Neural progenitor cell (in vitro differentiated cells): ENCODE data around the gene KIAA0825. TPM values are rescaled to one million over a fixed set of nuclear protein-coding genes. Genes with fewer than 3 reads are reported as not detected.

Experiments
- DNase-seq: peaks from one replicate; pipeline ENCODE4 v3.0.0-alpha.2; 2016; ENCODE audit warnings: low spot score
- H2AFZ ChIP-seq: fragments of 200-600 bp; sonication (generic); replicated peaks from 2 replicates; pipeline ENCODE4 v1.6.1; 2016; ENCODE audit warnings: antibody characterized with exemption
- H3F3A ChIP-seq: fragments of 200-600 bp; sonication (generic); 2 replicates; pipeline ENCODE4 v1.6.1; 2016; ENCODE audit warnings: antibody characterized with exemption, low read depth
- H3K27ac ChIP-seq: fragments of 200-600 bp; sonication (generic); 2 replicates; pipeline ENCODE4 v1.5.1; 2016; ENCODE audit warnings: mild to moderate bottlenecking
- H3K27me3 ChIP-seq: fragments of 200-600 bp; sonication (generic); 2 replicates; pipeline ENCODE4 v1.6.1; 2016; ENCODE audit warnings: mild to moderate bottlenecking, moderate library complexity
- H3K36me3 ChIP-seq: fragments of 200-600 bp; sonication (generic); 2 replicates; pipeline ENCODE4 v1.5.1; 2016
- H3K4me1 ChIP-seq: fragments of 200-600 bp; sonication (generic); 2 replicates; pipeline ENCODE4 v1.6.1; 2016; ENCODE audit warnings: mixed run types
- H3K4me2 ChIP-seq: fragments of 200-600 bp; sonication (generic); 2 replicates; pipeline ENCODE4 v1.6.1; 2016
- H3K4me3 ChIP-seq: fragments of 200-600 bp; sonication (generic); 2 replicates; pipeline ENCODE4 v1.5.1; 2016
- H3K79me2 ChIP-seq: fragments of 200-600 bp; sonication (generic); 2 replicates; pipeline ENCODE4 v1.6.1; 2016; ENCODE audit warnings: low read depth
- H3K9ac ChIP-seq: fragments of 200-600 bp; sonication (generic); 2 replicates; pipeline ENCODE4 v1.6.1; 2016
- H3K9me3 ChIP-seq: fragments of 200-600 bp; sonication (generic); 2 replicates; pipeline ENCODE4 v1.5.1; 2016; ENCODE audit warnings: low read depth
- H4K20me1 ChIP-seq: fragments of 200-600 bp; sonication (generic); 2 replicates; pipeline ENCODE4 v1.6.1; 2016; ENCODE audit warnings: low read depth
- H3K27ac Mint-ChIP-seq: 3 replicates; pipeline ENCODE4 v1.8.0; 2021; ENCODE audit warnings: mixed read lengths
- H3K27me3 Mint-ChIP-seq: 2 replicates; pipeline ENCODE4 v1.8.0; 2022; ENCODE audit warnings: low read depth, mild to moderate bottlenecking, inconsistent platforms, moderate library complexity, mixed read lengths; ENCODE audit not compliant: insufficient read depth
- H3K36me3 Mint-ChIP-seq: 3 replicates; pipeline ENCODE4 v1.8.0; 2021; ENCODE audit warnings: mixed read lengths
- H3K4me1 Mint-ChIP-seq: 3 replicates; pipeline ENCODE4 v1.8.0; 2021; ENCODE audit warnings: mixed read lengths
- H3K4me3 Mint-ChIP-seq: 3 replicates; pipeline ENCODE4 v1.8.0; 2021; ENCODE audit warnings: mild to moderate bottlenecking, moderate library complexity, mixed read lengths
- H3K9me3 Mint-ChIP-seq: 3 replicates; pipeline ENCODE4 v1.8.0; 2020; ENCODE audit warnings: mixed read lengths
- EZH2 ChIP-seq: fragments of 200-600 bp; sonication (generic); IDR thresholded peaks from 2 replicates; pipeline ENCODE4 v1.6.1; 2017; ENCODE audit warnings: antibody characterized with exemption, mild to moderate bottlenecking, moderate library complexity
- EZH2phosphoT487 ChIP-seq: fragments of 200-600 bp; sonication (generic); IDR thresholded peaks from 2 replicates; pipeline ENCODE4 v1.6.1; 2017; ENCODE audit warnings: antibody characterized with exemption
- total RNA-seq: library from RNA; depleted of rRNA; stranded (reverse); fragments of >200 nt; gene quantifications from 2 replicates; pipeline ENCODE4 v1.2.3, GENCODE V29; 2015; ENCODE audit warnings: low replicate concordance
- TF ChIP-seq, protein P1 (sequence below): fragments of 200-600 bp; sonication (generic); IDR thresholded peaks from 2 replicates; pipeline ENCODE4 v1.5.1; 2017; ENCODE audit warnings: antibody characterized with exemption, mild to moderate bottlenecking

Gene KIAA0825
- total RNA-seq, 1 donor from 2014 or later, result 3.7 TPM

DNA sequence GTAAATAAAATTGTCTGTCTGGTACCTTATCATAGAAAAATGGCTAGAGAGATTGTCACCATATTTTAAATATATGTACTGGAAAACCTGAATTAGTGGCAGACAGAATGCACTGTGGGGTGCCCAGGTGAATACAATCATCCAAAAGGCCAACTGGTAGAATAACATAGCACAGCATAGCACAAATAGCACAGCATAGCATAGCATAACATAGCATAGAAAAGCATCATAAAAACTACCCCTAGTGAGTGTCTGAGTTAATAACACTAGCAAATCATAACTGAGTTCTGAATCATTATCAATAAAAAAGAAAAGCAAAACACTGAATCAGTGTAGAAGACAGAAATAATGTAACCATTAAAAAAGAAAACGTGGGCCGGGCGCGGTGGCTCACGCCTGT, 102.3 kb downstream of the KIAA0825 start:
- H3K27ac ChIP-seq, result no peak overlapping the region
- H3K4me3 Mint-ChIP-seq, result no peak overlapping the region
- no peak overlapping the region for H3K9ac ChIP-seq
- H3K27me3 ChIP-seq, result no peaks in the 10 kb centered on the region
- DNase-seq, result no peak
- H3K27ac Mint-ChIP-seq, result no peak overlapping the region
- H3K79me2 ChIP-seq, result no peaks in the 10 kb centered on the region
- no peaks in the 10 kb centered on the region for H3K36me3 Mint-ChIP-seq
- no peak overlapping the region for H3K4me3 ChIP-seq
- no peaks in the 10 kb centered on the region for H3F3A ChIP-seq
- H4K20me1 ChIP-seq, result no peaks in the 10 kb centered on the region
- no peaks in the 10 kb centered on the region for H3K9me3 Mint-ChIP-seq
- no peak overlapping the region for H3K4me2 ChIP-seq
- no peaks in the 10 kb centered on the region for H3K4me1 Mint-ChIP-seq
- H3K9me3 ChIP-seq, result no peaks in the 10 kb centered on the region
- H3K27me3 Mint-ChIP-seq, result no peaks in the 10 kb centered on the region
- no peak overlapping the region for H2AFZ ChIP-seq
- H3K4me1 ChIP-seq, result no peaks in the 10 kb centered on the region
- TF ChIP-seq, protein P1, sequence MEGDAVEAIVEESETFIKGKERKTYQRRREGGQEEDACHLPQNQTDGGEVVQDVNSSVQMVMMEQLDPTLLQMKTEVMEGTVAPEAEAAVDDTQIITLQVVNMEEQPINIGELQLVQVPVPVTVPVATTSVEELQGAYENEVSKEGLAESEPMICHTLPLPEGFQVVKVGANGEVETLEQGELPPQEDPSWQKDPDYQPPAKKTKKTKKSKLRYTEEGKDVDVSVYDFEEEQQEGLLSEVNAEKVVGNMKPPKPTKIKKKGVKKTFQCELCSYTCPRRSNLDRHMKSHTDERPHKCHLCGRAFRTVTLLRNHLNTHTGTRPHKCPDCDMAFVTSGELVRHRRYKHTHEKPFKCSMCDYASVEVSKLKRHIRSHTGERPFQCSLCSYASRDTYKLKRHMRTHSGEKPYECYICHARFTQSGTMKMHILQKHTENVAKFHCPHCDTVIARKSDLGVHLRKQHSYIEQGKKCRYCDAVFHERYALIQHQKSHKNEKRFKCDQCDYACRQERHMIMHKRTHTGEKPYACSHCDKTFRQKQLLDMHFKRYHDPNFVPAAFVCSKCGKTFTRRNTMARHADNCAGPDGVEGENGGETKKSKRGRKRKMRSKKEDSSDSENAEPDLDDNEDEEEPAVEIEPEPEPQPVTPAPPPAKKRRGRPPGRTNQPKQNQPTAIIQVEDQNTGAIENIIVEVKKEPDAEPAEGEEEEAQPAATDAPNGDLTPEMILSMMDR, result no peak
- TF ChIP-seq EZH2phosphoT487 (no peak), EZH2 (no peak)
- H3K36me3 ChIP-seq, result no peaks in the 10 kb centered on the region

DNA sequence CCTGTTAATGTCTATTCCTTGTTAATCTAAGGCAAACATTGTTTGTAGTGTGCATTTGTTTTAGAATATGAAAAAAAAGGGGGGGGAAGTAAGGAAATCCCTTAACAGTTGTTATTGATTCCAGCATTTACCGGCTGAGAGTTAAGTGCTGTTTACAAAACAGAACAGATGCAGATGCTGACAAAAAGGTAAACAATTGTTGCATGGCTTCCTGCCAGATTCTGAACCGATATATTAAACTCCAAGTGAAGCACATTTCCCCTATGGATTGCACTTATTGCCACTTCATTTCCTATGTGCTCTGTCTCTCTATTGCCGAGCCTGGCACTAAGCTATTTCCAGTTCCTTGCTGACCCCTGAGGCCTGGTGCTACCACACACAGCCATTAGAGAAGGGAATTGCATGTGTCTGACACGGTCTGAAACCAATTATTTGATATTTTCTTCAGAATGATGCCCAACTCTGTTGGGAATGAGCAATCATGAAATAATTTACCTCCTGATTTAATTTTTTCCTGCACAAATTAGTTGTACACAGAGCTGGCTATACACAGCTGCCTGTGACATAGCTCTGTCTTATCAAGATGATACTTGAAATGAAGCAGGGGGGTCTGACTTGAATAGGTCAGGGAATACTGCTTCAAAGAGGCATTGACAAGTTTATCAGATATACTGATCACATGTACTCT, 109.8 kb downstream of the KIAA0825 start:
- H3K27ac ChIP-seq, result no peak overlapping the region
- H3K4me1 ChIP-seq, result no peaks in the 10 kb centered on the region
- no peak overlapping the region for H2AFZ ChIP-seq
- no peaks in the 10 kb centered on the region for H3K9me3 ChIP-seq
- H3K4me3 ChIP-seq, result no peak overlapping the region
- no peaks in the 10 kb centered on the region for H3K36me3 ChIP-seq
- DNase-seq, result no peak
- H3F3A ChIP-seq, result no peaks in the 10 kb centered on the region
- Mint-ChIP-seq H3K36me3 (no peaks in the 10 kb centered on the region), H3K27ac (no peak overlapping the region), H3K27me3 (no peaks in the 10 kb centered on the region), H3K4me3 (no peak overlapping the region), H3K4me1 (no peaks in the 10 kb centered on the region), H3K9me3 (no peaks in the 10 kb centered on the region)
- TF ChIP-seq EZH2, result no peak
- TF ChIP-seq EZH2phosphoT487, result no peak
- TF ChIP-seq, protein P1, result no peak
- no peaks in the 10 kb centered on the region for H3K79me2 ChIP-seq
- no peaks in the 10 kb centered on the region for H4K20me1 ChIP-seq
- H3K4me2 ChIP-seq, result no peak overlapping the region
- no peak overlapping the region for H3K9ac ChIP-seq
- H3K27me3 ChIP-seq, result no peaks in the 10 kb centered on the region

DNA sequence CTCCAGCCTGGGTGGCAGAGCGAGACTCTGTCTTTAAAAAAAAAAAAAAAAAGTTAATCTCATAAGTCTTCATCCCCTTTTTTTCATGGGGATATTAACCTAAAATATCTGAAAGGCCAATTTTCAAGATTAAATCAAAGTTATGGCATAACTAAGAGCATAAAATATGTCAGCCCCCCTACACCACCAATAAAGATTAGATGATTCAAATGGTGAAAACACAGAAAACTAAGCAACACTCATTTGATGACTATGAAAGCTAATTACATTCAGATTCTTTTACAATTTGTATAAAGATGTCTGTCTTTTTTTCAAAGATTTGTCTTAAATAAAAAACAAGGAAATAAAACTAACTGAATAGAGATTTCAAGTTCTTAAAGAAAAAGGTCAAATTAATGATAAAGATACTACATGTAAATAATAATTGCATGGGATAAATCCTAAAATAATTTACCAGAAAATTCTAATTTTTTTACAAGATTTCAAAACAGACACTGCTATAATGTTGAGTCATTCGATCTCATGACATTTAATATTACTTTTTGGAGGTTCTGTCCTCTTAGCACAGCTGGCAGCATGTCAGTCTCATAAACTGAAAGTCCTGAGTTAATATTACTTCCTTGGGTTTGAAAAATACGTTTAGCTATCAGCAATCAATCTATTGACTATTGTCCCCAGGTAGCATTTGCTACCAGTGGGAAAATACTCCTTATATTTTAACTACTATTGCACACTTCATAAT, 112.9 kb downstream of the KIAA0825 start:
- Histone ChIP-seq H4K20me1 (no peaks in the 10 kb centered on the region), H3K4me2 (no peak overlapping the region), H3K4me1 (no peaks in the 10 kb centered on the region), H3K79me2 (no peaks in the 10 kb centered on the region), H3K27me3 (no peaks in the 10 kb centered on the region), H3F3A (no peaks in the 10 kb centered on the region), H3K4me3 (no peak overlapping the region), H3K36me3 (no peaks in the 10 kb centered on the region), H3K9me3 (no peaks in the 10 kb centered on the region), H3K27ac (no peak overlapping the region), H3K9ac (no peak overlapping the region), H2AFZ (no peak overlapping the region)
- Mint-ChIP-seq H3K27ac (no peak overlapping the region), H3K4me3 (no peak overlapping the region), H3K4me1 (no peaks in the 10 kb centered on the region), H3K27me3 (no peaks in the 10 kb centered on the region), H3K9me3 (no peaks in the 10 kb centered on the region), H3K36me3 (no peaks in the 10 kb centered on the region)
- TF ChIP-seq EZH2, result no peak
- TF ChIP-seq, protein P1, result no peak
- TF ChIP-seq EZH2phosphoT487, result no peak
- no peak for DNase-seq
